SK-MEL-5 (cell line): Measurements from ENCODE around the gene BMI1. TPM values are rescaled to one million over a fixed set of nuclear protein-coding genes. Genes with fewer than 3 reads are reported as not detected.

Experiments
- DNase-seq: peaks from one replicate; pipeline ENCODE4 v3.0.0-alpha.2; 2016; ENCODE audit warnings: low read depth, low spot score
- in situ Hi-C: cut with HindIII; loops from 2 replicates; pipeline ENCODE4 v1.10.0; 2016; ENCODE audit warnings: low sequenced_read_pairs, high pct_unique_total_duplicates, low pct_unique_long_range_greater_than_20kb
- small RNA-seq, 2 experiments: library from RNA; depleted of rRNA; stranded (forward); fragments of <200 nt; gene quantifications; one replicate each; pipeline ENCODE3, GENCODE V24; 2014
- total RNA-seq: library from RNA; depleted of rRNA; stranded (reverse); fragments of >200 nt; shearing (Covaris generic); gene quantifications from 2 replicates; pipeline ENCODE4 v1.2.3, GENCODE V29; 2014; rRNA removed

BMI1 gene
- total RNA-seq, 1 experiment from 2014 or later, result 54.1 TPM

- DNase-seq, result no peak
- in situ Hi-C loops, result no loop called here
Observed at GRCh38 chr10:22374489-22375126, 53.7 kb downstream of the BMI1 start.

- DNase-seq, result no peak
- in situ Hi-C loops, result no loop called here
Observed at GRCh38 chr10:22379059-22379458, 58.2 kb downstream of the BMI1 start.

Small RNA genes lying within 50 kb of the gene (small RNA-seq; reads per million reads assigned to genes)
- gene AL158211.3, result 0.02 to 0.14 reads per million in 2 experiments

Other genes with a start within 250 kb of the BMI1 start
- gene EBLN1, start 103.1 kb upstream of the BMI1 start, total RNA-seq, result 0.13 and 0.26 TPM in 2 replicates
- gene COMMD3, start 4.7 kb upstream of the BMI1 start, total RNA-seq, result 50.6 and 50.7 TPM in 2 replicates
- gene SPAG6, start 24.4 kb downstream of the BMI1 start, total RNA-seq, result not detected in 2 replicates